ENCODE measurements around the gene PCDHA1. TPM values are rescaled to one million over a fixed set of nuclear protein-coding genes. Genes with fewer than 3 reads are reported as not detected.
"Not testable (repeated sequence)": the region's sequence is repeated elsewhere in the genome, so short reads cannot be mapped to it uniquely, and the experiment has no call there.

PCDHA1 gene
- total RNA-seq, 6 donors from 2014 or later = 0.13 TPM; not detected in 5

DNA sequence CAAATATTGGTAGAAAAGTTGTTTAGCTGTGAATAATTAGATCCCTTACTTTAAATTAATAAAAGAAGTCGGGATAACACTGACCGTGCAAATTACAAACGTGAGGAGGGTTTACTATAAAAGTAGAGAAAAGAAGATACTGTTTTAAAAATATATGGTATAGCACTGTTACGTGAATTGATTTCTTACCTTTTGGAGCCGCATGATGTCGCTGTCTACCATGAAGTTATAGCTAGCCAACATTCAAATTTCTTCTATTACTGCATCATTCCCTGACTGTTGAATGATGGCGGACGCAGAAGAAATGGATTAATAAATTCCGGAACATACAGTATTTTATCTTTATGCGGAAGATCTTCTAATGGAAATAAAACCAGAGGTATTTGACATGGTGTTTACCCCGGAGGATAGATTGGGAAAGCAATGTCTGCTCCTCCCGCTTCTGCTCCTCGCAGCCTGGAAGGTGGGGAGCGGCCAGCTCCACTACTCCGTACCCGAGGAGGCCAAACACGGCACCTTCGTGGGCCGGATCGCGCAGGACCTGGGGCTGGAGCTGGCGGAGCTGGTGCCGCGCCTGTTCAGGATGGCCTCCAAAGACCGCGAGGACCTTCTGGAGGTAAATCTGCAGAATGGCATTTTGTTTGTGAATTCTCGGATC is 41.9 kb downstream of the PCDHA1 start, which contains the start of gene PCDHA6:
Gene PCDHA6 (plus strand): TSS at position 257 of the 658 bp plus-strand sequence. CDS start 132 bp downstream, at position 389.
- TF ChIP-seq POLR2AphosphoS5 (IDR thresholded peaks at IDR 0.05) = no peak
- no peak for TF ChIP-seq POLR2A (IDR thresholded peaks at IDR 0.05)
- no peak for TF ChIP-seq EP300 (IDR thresholded peaks at IDR 0.05)
- TF ChIP-seq, protein P1, sequence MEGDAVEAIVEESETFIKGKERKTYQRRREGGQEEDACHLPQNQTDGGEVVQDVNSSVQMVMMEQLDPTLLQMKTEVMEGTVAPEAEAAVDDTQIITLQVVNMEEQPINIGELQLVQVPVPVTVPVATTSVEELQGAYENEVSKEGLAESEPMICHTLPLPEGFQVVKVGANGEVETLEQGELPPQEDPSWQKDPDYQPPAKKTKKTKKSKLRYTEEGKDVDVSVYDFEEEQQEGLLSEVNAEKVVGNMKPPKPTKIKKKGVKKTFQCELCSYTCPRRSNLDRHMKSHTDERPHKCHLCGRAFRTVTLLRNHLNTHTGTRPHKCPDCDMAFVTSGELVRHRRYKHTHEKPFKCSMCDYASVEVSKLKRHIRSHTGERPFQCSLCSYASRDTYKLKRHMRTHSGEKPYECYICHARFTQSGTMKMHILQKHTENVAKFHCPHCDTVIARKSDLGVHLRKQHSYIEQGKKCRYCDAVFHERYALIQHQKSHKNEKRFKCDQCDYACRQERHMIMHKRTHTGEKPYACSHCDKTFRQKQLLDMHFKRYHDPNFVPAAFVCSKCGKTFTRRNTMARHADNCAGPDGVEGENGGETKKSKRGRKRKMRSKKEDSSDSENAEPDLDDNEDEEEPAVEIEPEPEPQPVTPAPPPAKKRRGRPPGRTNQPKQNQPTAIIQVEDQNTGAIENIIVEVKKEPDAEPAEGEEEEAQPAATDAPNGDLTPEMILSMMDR (IDR thresholded peaks at IDR 0.05) = no peak
- no peaks in the 10 kb centered on the region for H3K4me1 ChIP-seq
- peaks cover 4 to 45% (median 30%) of the 10 kb centered on the region in 4 donors for H3K9me3 ChIP-seq
- peak within 1 kb of the TSS in 2 of 4 donors; percentile 15 to 21 for H3K4me3 ChIP-seq
- DNase-seq (peak in 1 of 2 donors; percentile 44), ATAC-seq (ENCODE audit: low FRiP score in 2 of 2) (no peak)
- no peaks in the 10 kb centered on the region for H3K27me3 ChIP-seq
- H3K36me3 ChIP-seq = no peaks in the 10 kb centered on the region
- no peak within 1 kb of the TSS for H3K27ac ChIP-seq
- 22 to 32% methylated on average over 25 to 27 of the region's 27 CpGs for WGBS, 2 donors

DNA sequence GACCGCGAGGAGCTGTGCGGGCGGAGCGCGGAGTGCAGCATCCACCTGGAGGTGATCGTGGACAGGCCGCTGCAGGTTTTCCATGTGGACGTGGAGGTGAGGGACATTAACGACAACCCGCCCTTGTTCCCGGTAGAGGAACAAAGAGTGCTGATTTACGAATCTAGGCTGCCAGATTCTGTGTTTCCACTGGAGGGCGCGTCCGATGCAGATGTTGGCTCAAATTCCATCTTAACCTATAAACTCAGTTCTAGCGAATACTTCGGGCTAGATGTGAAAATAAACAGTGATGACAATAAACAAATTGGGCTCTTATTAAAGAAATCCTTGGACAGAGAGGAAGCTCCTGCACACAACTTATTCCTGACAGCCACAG is 42.4 kb downstream of the PCDHA1 start:
- Histone ChIP-seq H3K4me3 (peak overlapping the region in 1 of 4 donors; percentile 21), H3K27ac (no peak overlapping the region), H3K9me3 (peaks cover 4 to 40% (median 26%) of the 10 kb centered on the region in 4 donors), H3K36me3 (no peaks in the 10 kb centered on the region), H3K27me3 (no peaks in the 10 kb centered on the region), H3K4me1 (no peaks in the 10 kb centered on the region)
- TF ChIP-seq POLR2AphosphoS5 (IDR thresholded peaks at IDR 0.05) (no peak), POLR2A (IDR thresholded peaks at IDR 0.05) (no peak), EP300 (IDR thresholded peaks at IDR 0.05) (no peak)
- TF ChIP-seq, protein P1 (IDR thresholded peaks at IDR 0.05) = no peak
- WGBS, 2 donors = 28 to 33% methylated on average over 14 to 18 of the region's 18 CpGs
- DNase-seq (no peak), ATAC-seq (ENCODE audit: low FRiP score in 2 of 2) (no peak)

DNA sequence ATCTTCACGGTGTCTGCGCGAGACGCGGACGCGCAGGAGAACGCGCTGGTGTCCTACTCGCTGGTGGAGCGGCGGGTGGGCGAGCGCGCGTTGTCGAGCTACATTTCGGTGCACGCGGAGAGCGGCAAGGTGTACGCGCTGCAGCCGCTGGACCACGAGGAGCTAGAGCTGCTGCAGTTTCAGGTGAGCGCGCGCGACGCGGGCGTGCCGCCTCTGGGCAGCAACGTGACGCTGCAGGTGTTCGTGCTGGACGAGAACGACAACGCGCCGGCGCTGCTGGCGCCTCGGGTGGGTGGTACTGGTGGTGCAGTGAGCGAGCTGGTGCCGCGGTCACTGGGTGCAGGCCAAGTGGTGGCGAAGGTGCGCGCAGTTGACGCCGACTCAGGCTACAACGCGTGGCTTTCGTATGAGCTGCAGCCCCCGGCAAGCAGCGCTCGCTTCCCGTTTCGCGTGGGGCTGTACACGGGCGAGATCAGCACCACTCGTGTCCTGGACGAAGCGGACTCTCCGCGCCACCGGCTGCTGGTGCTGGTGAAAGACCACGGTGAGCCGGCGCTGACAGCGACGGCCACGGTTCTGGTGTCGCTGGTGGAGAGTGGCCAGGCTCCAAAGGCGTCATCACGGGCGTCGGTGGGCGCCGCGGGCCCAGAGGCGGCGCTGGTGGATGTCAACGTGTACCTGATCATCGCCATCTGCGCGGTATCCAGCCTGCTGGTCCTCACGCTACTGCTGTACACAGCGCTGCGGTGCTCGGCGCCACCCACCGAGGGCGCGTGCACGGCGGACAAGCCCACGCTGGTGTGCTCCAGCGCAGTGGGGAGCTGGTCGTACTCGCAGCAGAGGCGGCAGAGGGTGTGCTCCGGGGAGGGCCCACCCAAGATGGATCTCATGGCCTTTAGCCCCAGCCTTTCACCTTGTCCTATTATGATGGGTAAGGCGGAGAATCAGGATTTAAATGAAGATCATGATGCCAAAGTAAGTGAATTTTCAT is 43.9 kb downstream of the PCDHA1 start:
- not testable (repeated sequence) for ATAC-seq (ENCODE audit: low FRiP score in 2 of 2); H3K27ac ChIP-seq; H3K27me3 ChIP-seq; H3K4me3 ChIP-seq; H3K36me3 ChIP-seq; H3K4me1 ChIP-seq
- H3K9me3 ChIP-seq = peaks cover 8 to 41% (median 30%) of the 10 kb centered on the region in 4 donors
- DNase-seq = peak in 1 of 2 donors; percentile 83
- 61 to 65% methylated on average over 29 to 106 of the region's 106 CpGs for WGBS, 2 donors

DNA sequence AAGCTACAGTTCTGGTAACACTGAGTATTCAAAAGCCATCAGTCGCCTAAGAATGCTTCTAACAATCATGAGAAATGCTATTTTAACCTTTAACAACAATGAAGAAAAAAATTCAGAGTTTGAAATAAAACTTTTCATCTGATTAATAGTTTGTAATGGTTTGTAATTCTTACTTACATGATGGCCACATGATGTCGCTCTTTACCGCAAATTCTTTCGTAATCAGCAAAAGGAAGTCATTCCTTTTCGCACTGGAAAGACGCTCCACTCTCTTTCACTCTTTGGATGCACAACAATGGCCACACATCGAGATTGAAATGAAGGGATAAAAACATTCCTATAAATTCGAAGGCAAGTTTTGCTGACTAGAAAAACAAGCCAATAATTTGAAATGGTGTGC is 48.1 kb downstream of the PCDHA1 start, which contains the start of gene PCDHA7:
Gene PCDHA7 (plus strand): TSS at position 277 of the 400 bp plus-strand sequence. CDS start 115 bp downstream, at position 392.
- no peaks in the 10 kb centered on the region for H3K36me3 ChIP-seq
- TF ChIP-seq POLR2AphosphoS5 (IDR thresholded peaks at IDR 0.05) = no peak
- no peak for TF ChIP-seq POLR2A (IDR thresholded peaks at IDR 0.05)
- peak within 1 kb of the TSS in 3 of 4 donors; percentile 5 to 25 (median 16) for H3K4me3 ChIP-seq
- DNase-seq = no peak
- no peak within 1 kb of the TSS for H3K27ac ChIP-seq
- H3K4me1 ChIP-seq = no peaks in the 10 kb centered on the region
- no peak for ATAC-seq (ENCODE audit: low FRiP score in 2 of 2)
- 8 to 16% methylated on average over 8 of the region's 8 CpGs for WGBS, 2 donors
- H3K27me3 ChIP-seq = no peaks in the 10 kb centered on the region
- H3K9me3 ChIP-seq = peaks cover 10 to 43% (median 36%) of the 10 kb centered on the region in 4 donors

DNA sequence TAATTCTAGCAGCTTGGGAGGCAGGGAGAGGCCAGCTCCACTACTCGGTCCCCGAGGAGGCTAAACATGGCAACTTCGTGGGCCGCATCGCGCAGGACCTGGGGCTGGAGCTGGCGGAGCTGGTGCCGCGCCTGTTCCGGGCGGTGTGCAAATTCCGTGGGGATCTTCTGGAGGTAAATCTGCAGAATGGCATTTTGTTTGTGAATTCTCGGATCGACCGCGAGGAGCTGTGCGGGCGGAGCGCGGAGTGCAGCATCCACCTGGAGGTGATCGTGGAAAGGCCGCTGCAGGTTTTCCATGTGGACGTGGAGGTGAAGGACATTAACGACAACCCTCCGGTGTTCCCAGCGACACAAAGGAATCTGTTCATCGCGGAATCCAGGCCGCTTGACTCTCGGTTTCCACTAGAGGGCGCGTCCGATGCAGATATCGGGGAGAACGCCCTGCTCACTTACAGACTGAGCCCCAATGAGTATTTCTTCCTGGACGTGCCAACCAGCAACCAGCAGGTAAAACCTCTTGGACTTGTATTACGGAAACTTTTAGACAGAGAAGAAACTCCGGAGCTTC is 48.6 kb downstream of the PCDHA1 start:
- H3K4me1 ChIP-seq; H3K27me3 ChIP-seq; ATAC-seq (ENCODE audit: low FRiP score in 2 of 2); H3K36me3 ChIP-seq; H3K27ac ChIP-seq: not testable (repeated sequence)
- peak overlapping the region in 3 of 4 donors; percentile 5 to 25 (median 16) for H3K4me3 ChIP-seq
- DNase-seq = peak in 1 of 2 donors; percentile 54
- WGBS, 2 donors = 26% methylated on average over 12 to 26 of the region's 38 CpGs
- peaks cover 10 to 38% (median 31%) of the 10 kb centered on the region in 4 donors for H3K9me3 ChIP-seq
